Loucy (cell line): ENCODE results near the gene KDM6B.

Source experiments
- H2AFZ ChIP-seq: fragments of 200-600 bp; sonication (generic); 2 replicates; pipeline ENCODE4 v1.6.0; 2016; ENCODE audit warnings: antibody characterized with exemption, mild to moderate bottlenecking, low read length, moderate library complexity
- H3F3A ChIP-seq: fragments of 200-600 bp; 2 replicates; pipeline ENCODE4 v1.6.0; 2016; ENCODE audit warnings: antibody characterized with exemption, low read depth, mild to moderate bottlenecking
- H3K27me3 ChIP-seq: fragments of 200-600 bp; sonication (generic); 2 replicates; pipeline ENCODE4 v1.6.1; 2014; ENCODE audit warnings: low read length, mild to moderate bottlenecking; ENCODE audit not compliant: insufficient read depth, poor library complexity, severe bottlenecking
- H3K36me3 ChIP-seq: fragments of 200-600 bp; sonication (generic); 2 replicates; pipeline ENCODE4 v1.6.1; 2016; ENCODE audit warnings: low read length; ENCODE audit not compliant: insufficient read depth
- H3K4me1 ChIP-seq: fragments of 200-600 bp; sonication (generic); 2 replicates; pipeline ENCODE4 v1.5.1; 2014; ENCODE audit warnings: low read length, mild to moderate bottlenecking; ENCODE audit not compliant: insufficient read depth, poor library complexity, severe bottlenecking
- H3K4me2 ChIP-seq: fragments of 200-600 bp; sonication (generic); 2 replicates; pipeline ENCODE4 v1.6.0; 2014; ENCODE audit warnings: antibody characterized with exemption, low read length, low read depth, mild to moderate bottlenecking; ENCODE audit not compliant: poor library complexity, severe bottlenecking
- H3K4me3 ChIP-seq: fragments of 200-600 bp; sonication (generic); 2 replicates; pipeline ENCODE4 v1.5.1; 2014; ENCODE audit warnings: low read length, mild to moderate bottlenecking, mixed read lengths; ENCODE audit not compliant: poor library complexity, severe bottlenecking
- H3K79me2 ChIP-seq: fragments of 200-600 bp; sonication (generic); 2 replicates; pipeline ENCODE4 v1.6.1; 2014; ENCODE audit warnings: low read length; ENCODE audit not compliant: insufficient read depth
- H3K9ac ChIP-seq: fragments of 200-600 bp; sonication (generic); 2 replicates; pipeline ENCODE4 v1.6.0; 2014; ENCODE audit warnings: mild to moderate bottlenecking, low read depth, low read length, moderate library complexity; ENCODE audit not compliant: poor library complexity, severe bottlenecking
- H3K9me2 ChIP-seq: fragments of 200-600 bp; sonication (generic); replicated peaks from 2 replicates; pipeline ENCODE4 v1.6.1; 2016; ENCODE audit warnings: low read depth, low read length, mixed read lengths
- H3K9me3 ChIP-seq: fragments of 200-600 bp; sonication (generic); 2 replicates; pipeline ENCODE4 v1.6.1; 2014; ENCODE audit warnings: mild to moderate bottlenecking, antibody characterized with exemption, low read length, low read depth; ENCODE audit not compliant: insufficient read depth
- H4K20me1 ChIP-seq: fragments of 200-600 bp; sonication (generic); 2 replicates; pipeline ENCODE4 v1.6.0; 2014; ENCODE audit warnings: antibody characterized with exemption, low read length, mild to moderate bottlenecking; ENCODE audit not compliant: insufficient read depth, poor library complexity, severe bottlenecking
- CTCF ChIP-seq: fragments of 200-600 bp; sonication (generic); conservative IDR thresholded peaks from 2 replicates; pipeline ENCODE4 v1.5.1; 2014; ENCODE audit warnings: mild to moderate bottlenecking, antibody characterized with exemption, low read length
- EZH2phosphoT487 ChIP-seq: fragments of 200-600 bp; IDR thresholded peaks from 2 replicates; pipeline ENCODE4 v1.6.1; 2018; ENCODE audit warnings: antibody characterized with exemption, mild to moderate bottlenecking, moderate library complexity, borderline replicate concordance

Gene KDM6B

GRCh38 chr17:7790150-7790549, 43.9 kb upstream of the KDM6B start:
- Histone ChIP-seq H3K36me3 (no peaks in the 10 kb centered on the region), H4K20me1 (no peaks in the 10 kb centered on the region), H3K79me2 (no peaks in the 10 kb centered on the region), H3K9me2 (no peaks in the 10 kb centered on the region), H3K9me3 (no peaks in the 10 kb centered on the region), H3K4me2 (no peak overlapping the region), H3F3A (no peaks in the 10 kb centered on the region), H3K4me1 (no peaks in the 10 kb centered on the region), H3K4me3 (no peak overlapping the region), H2AFZ (no peak overlapping the region), H3K27me3 (no peaks in the 10 kb centered on the region), H3K9ac (no peak overlapping the region)
- TF ChIP-seq EZH2phosphoT487 (no peak), CTCF (no peak)

- Histone ChIP-seq H3K4me3 (no peak overlapping the region), H3K36me3 (no peaks in the 10 kb centered on the region), H3K9ac (no peak overlapping the region), H3F3A (no peaks in the 10 kb centered on the region), H3K9me2 (no peaks in the 10 kb centered on the region), H3K79me2 (no peaks in the 10 kb centered on the region), H3K4me2 (no peak overlapping the region), H3K27me3 (no peaks in the 10 kb centered on the region), H3K9me3 (no peaks in the 10 kb centered on the region), H2AFZ (no peak overlapping the region), H4K20me1 (no peaks in the 10 kb centered on the region), H3K4me1 (no peaks in the 10 kb centered on the region)
- TF ChIP-seq EZH2phosphoT487 (no peak), CTCF (no peak)
Observed at GRCh38 chr17:7792611-7793010, 41.4 kb upstream of the KDM6B start.

- H3K4me2 ChIP-seq = no peak overlapping the region
- no peaks in the 10 kb centered on the region for H4K20me1 ChIP-seq
- H3K36me3 ChIP-seq = no peaks in the 10 kb centered on the region
- H3K27me3 ChIP-seq = no peaks in the 10 kb centered on the region
- H3F3A ChIP-seq = no peaks in the 10 kb centered on the region
- no peak overlapping the region for H3K4me3 ChIP-seq
- H2AFZ ChIP-seq = no peak overlapping the region
- no peaks in the 10 kb centered on the region for H3K9me3 ChIP-seq
- H3K79me2 ChIP-seq = no peaks in the 10 kb centered on the region
- TF ChIP-seq CTCF = no peak
- TF ChIP-seq EZH2phosphoT487 = no peak
- H3K4me1 ChIP-seq = no peaks in the 10 kb centered on the region
- no peak overlapping the region for H3K9ac ChIP-seq
- no peaks in the 10 kb centered on the region for H3K9me2 ChIP-seq
Observed at GRCh38 chr17:7794075-7794663, 39.8 kb upstream of the KDM6B start.
